HG03196 (cell line): ENCODE measurements around the gene GTPBP6.
"Not testable (repeated sequence)": the region's sequence is repeated elsewhere in the genome, so short reads cannot be mapped to it uniquely, and the experiment has no call there.

Source experiments
- ATAC-seq: cut with Tn5 transposase; IDR thresholded peaks from one replicate; pipeline ENCODE4 v1.9.1; 2021; ENCODE audit not compliant: unreplicated experiment

GTPBP6 gene

GRCh38 chrX:335758-336155 is 17.2 kb upstream of the GTPBP6 start:
- ATAC-seq, result no peak

- ATAC-seq, result no peak
Observed at GRCh38 chrX:334971-335757, 16.6 kb upstream of the GTPBP6 start.

GRCh38 chrX:334331-334891 is 15.8 kb upstream of the GTPBP6 start:
- no peak for ATAC-seq

- ATAC-seq, result no peak
Observed at GRCh38 chrX:333611-334311, 15.2 kb upstream of the GTPBP6 start.

- no peak for ATAC-seq
Observed at GRCh38 chrX:332916-333610, 14.5 kb upstream of the GTPBP6 start.

GRCh38 chrX:332496-332860 is 13.9 kb upstream of the GTPBP6 start:
- ATAC-seq, result no peak

GRCh38 chrX:331825-332495 is 13.4 kb upstream of the GTPBP6 start:
- no peak for ATAC-seq

- ATAC-seq, result no peak
Observed at GRCh38 chrX:331151-331824, 12.7 kb upstream of the GTPBP6 start.

GRCh38 chrX:330726-331150 is 12.1 kb upstream of the GTPBP6 start:
- no peak for ATAC-seq

- ATAC-seq, result not testable (repeated sequence)
Observed at GRCh38 chrX:330141-330725, 11.6 kb upstream of the GTPBP6 start.

GRCh38 chrX:329291-329910 is 10.8 kb upstream of the GTPBP6 start:
- no peak for ATAC-seq

GRCh38 chrX:327660-328126 is 9.1 kb upstream of the GTPBP6 start:
- ATAC-seq, result no peak

GRCh38 chrX:324664-325063 is 6.1 kb upstream of the GTPBP6 start:
- ATAC-seq, result not testable (repeated sequence)

GRCh38 chrX:323721-324628 is 5.4 kb upstream of the GTPBP6 start:
- ATAC-seq, result no peak

GRCh38 chrX:320126-320783 is 1.7 kb upstream of the GTPBP6 start:
- ATAC-seq, result no peak

- no peak for ATAC-seq
Observed at GRCh38 chrX:319579-320125, 1.1 kb upstream of the GTPBP6 start.

GRCh38 chrX:318068-318738 is 393 bp downstream of the GTPBP6 start:
- peak; percentile 66 for ATAC-seq
